Measurements from ENCODE around the gene PADI2.

Gene PADI2

DNA sequence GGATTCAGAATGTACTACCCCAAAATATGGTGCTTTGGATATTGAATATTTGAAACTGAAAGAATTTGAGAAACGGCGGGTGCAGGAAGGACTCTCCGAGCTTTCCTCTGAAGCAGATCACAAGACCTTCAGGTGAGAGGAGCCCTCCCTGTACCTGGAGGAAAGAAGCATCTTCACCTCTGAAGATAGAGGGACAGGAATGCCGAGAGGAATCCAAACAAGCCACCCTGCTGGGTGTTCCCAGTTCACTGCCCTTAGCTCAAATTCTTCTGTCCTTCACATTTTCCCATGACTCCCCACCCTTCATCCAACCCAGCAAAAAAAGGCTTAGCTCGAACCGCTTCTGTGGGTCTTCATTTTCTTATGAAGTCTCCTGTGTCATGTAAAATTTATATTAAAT is 18.2 kb upstream of the PADI2 start:
- DNase-seq, result no peak

DNA sequence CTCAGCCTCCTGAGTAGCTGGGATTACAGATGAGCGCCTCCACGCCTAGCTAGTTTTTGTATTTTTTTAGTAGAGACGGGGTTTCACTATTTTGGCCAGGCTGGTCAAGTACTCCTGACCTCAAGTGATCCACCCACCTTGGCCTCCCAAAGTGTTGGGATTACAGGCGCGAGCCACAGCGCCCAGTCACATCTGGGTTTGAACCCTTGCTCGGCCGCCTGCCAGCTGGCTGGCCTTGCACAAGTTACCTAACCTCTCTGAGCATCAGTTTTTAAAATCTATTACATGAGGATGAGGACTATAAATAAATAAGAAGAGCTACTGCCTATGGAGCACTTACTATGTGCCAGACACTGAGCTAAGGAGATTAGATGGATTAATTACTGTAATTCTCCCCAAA is 17.7 kb upstream of the PADI2 start:
- no peak for DNase-seq

DNA sequence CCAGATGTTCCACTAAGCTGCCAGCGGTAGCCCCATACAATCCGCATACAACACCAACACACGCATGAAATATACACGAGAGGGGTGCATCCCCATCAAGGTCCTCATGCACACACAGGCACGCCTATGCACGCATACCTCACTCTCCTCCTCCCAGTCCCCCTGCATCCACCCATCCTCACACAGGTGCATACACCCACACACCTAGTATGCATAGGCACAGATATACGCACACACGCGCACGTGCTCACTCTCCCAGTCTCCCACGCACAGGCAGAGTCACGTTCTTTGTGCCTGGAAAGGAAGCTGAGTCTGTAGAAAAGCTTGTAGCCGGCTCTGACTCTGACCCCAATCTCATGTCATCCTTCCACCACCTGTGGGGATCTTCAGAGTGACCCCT is 16.9 kb upstream of the PADI2 start:
- DNase-seq, result no peak

DNA sequence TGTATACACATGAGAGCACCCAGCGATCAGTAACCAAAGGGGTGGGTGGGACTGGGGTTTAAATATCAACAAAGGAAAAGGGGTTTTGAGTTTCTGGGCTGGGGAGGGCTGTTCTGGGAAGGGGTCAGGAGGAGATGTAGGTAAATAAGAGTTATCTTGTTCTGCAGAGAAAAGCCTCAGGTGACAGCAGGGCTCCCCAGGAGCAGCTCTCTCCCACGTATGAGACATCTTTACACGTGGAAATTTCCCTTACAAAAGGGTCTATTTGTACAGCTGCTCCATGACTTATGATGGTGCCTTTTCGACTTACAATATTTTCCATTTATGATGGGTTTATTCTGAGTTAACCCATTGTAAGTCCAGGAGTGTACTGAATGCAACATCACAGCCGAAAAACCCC is 16.3 kb upstream of the PADI2 start:
- DNase-seq, result no peak

DNA sequence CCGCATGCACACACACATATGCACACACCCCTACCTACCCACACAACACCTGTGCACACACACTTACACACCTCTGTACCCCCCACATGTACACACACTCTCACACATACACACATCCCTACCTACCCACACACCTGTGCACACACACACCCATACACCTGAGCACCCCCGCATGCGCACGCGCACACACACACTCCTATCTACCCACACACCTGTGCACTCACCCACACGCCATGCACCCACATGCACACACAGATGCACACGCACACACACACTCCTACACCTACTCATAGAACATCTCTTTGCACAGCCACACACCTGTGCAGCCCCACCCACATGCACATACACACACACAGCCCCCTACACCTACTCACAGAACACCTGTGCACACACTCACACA is 15.5 kb upstream of the PADI2 start:
- no peak for DNase-seq

DNA sequence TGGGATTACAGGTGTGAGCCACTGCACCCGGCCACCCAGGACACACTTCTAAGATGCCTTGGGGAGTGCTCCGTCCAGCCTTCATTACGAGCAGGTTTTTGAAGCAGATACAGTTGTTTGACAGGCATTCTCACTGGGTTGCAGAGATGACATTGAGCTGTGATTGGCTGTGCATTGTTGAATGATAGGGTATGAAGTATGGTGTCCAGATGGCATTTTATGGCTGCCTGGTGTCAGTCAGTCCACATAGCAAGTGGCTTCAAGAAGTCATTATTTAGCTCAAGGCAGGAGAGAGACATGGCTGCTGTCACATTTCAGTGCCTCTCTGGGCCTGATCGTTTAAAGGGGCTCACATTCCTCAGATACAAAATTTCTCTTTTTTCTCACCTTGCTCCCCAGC is 14.8 kb upstream of the PADI2 start:
- no peak for DNase-seq

DNA sequence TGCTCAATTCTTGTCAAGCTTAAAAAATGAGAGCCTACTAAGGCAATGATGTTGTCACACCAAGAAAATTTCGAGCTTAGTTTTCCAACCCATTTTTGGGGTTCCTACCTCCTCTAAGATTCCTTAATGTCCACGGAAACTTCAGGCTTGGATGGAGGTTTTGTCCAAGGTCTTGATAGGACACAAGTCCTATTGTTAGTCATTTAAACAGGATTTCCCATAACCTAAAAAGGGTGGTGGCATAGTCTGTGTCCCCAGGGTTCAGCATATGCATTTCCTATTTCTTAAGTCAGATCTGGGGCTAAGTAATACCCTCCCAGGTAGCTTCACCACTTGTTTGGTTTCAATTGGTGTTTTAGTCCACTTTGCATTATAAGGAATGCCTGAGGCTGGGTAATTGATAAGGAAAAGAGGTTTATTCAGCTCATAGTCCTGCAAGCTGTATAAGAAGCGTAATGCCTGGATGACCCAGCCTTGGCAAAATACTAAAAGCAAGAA is 10.9 kb upstream of the PADI2 start:
- DNase-seq, result no peak

DNA sequence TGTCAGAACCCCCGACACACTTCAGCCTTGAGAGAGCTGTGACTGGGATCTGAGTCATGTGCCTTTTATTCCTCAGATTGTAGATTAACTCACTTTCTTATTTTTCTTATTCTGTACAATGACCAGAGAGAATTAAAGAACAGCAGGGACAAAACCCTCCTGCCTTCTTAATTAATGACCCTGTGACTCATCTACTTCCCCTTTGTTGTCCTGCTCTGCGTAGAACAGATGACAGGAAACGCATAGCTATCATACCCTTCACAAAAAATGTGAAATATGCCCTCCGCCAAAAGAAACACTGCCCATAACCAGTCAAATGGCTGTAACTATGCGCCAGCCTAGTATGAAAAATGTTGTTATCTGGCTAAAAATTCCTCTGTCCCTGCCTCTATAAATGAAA is 9.1 kb upstream of the PADI2 start:
- no peak for DNase-seq

DNA sequence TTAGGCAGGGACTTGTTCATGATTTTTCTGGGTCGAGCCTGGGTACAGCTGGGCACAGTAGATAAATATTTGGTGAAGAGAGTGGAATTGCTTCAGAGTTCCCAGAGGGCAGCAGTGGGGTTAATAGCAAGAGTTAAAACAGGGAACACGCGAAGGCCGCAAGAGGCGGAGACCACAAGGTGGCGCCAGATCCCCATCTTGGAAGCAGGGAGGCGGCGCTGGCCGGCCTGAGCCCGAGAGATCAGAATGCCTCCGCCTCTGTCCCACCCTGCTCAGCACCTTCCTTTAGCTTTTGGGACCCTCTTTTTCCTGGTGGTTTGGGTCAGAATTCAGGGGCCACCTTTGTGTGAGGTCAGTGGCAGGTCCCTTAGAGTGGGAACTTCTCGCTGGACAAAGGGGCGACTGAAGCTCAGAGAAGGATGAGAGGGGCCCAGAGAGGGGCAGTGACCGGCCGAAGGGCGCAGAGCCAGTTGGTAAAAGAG is 6.5 kb upstream of the PADI2 start:
- peak; percentile 35 for DNase-seq

DNA sequence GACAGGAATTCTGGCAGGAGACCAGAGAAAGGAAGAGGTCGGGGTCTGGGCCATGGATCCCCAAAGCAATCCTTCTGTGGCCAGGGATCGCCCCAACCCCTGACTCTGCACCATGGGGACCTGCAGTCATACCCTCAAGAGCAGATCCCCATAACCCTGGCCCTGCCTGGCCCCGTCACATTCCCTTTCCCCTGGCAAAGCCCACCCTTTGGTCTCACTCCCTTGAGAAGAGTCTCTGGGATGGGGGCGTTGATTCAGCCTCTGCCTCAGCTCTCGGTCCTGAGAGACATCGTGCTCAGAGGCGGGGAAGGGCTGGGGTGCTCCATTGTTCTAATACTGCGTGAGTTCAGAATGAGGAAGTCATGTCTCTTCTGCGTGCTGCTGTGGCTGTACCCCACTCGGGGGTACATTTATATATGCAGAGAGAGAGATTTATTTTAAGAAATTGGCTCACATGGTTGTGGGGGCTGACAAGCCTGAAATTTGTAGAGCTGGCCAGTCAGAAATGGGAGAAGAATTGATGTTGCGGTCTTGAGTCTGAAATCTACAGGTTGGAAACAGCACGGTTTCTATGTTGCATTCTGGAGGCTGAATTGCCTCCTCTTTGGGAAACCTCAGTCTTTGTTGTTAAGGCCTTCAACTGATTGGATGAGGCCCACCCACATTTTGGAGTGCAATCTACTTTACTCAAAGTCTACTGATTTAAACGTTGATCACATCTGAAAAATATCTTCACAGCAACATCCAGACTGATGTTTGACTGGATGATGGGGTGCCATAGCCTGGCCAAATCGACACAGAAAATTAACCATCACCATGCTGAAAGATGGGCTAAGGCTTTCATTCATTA is 4.2 kb upstream of the PADI2 start:
- DNase-seq, result no peak

DNA sequence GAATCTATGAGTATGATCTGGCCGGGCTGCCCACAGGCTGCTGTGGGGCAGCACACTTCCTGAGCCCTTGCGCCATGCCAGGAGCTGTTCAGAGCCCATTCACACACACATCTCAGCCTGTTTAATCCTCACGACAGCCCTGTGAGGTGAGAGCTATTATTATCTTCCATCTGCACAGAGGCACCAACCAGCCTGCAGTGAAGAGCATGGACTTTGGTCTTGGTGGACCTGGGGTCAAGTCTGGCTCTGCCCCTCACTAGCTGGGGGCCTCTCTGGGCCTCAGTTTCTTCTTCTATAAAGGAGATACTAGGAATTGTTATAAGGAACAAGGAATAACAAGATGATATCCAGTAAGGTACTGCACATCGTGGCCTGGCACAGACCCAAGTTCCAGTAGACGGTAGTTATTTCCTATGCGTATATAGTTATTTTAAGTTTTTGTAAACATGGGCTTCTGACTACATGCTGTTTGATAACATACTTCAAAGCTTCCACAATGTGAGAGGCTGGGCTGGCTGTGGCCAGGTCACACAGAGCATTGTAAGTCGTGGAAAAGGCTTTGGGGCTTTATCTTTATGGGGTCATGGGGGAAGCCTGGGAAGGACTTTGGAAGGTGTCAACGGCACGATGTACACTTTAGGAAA is 3.4 kb upstream of the PADI2 start:
- peak; percentile 30 for DNase-seq

DNA sequence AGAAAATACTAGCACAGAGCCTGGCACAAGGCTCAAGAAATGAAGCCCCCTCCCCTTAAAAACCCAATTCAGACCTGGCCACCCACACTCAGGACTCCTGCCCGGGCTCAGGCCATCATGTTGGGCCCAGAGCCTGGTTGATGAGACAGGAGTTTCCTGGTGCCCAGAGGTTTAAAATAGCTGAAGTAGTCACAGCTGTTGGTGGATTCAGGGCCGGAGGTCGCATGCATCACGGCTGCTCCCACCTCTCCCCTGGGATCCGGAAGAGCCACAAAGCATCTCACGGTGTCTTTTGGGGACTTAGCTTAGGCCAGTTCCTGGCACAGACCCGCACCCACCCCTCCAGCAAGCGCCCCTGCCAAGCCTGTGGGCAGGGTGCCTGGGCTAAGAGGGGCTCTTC is 2.6 kb upstream of the PADI2 start:
- DNase-seq, result no peak

- peak; percentile 24 for DNase-seq
These were observed 1.9 kb upstream of the PADI2 start for GRCh38 chr1:17120962-17121837.

DNA sequence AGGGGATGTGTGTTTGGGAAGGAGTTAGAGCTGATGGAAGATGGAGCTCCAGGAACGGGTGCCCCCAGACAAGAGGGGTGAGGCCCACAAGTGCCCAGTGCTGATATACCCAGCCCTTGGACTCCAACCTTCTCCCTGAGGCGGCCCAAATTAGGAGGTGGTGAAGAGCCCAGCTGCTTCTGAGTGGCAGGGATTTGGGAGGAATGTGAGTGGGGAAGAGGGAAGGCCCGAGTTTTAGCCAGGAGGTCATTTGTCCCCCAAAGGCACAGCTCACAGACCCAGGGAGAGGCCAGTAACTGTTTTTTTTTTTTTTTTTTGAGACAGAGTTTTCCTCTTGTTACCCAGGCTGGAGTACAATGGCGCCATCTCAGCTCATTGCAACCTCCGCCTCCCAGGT is 1.2 kb upstream of the PADI2 start:
- no peak for DNase-seq

GRCh38 chr1:17119773-17120480 is 676 bp upstream of the PADI2 start:
- no peak for DNase-seq

DNA sequence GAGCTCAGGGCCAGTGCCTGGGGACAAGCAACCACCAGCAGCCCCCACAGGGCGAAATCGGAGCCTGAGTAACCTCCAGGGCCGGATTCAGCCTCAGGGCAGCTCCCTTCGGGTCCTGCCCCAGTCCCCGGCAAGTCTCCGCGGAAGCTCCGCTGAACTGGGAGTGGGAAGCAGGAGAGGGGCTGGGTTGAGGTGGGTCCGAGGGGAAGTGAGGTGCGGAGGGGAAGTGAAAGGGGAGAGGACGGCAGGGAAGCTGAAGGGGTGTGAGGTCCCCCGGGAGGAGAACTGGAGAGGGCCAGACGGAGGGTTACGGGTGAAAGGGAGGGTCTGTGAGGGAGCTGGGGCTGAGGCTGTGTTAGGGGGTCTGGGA is 560 bp downstream of the PADI2 start:
- DNase-seq, result no peak

- no peak for DNase-seq
These were observed 983 bp downstream of the PADI2 start for GRCh38 chr1:17118268-17118667.

GRCh38 chr1:17117451-17118265 is 1.6 kb downstream of the PADI2 start:
- DNase-seq, result no peak

GRCh38 chr1:17116643-17117042 is 2.6 kb downstream of the PADI2 start:
- no peak for DNase-seq

DNA sequence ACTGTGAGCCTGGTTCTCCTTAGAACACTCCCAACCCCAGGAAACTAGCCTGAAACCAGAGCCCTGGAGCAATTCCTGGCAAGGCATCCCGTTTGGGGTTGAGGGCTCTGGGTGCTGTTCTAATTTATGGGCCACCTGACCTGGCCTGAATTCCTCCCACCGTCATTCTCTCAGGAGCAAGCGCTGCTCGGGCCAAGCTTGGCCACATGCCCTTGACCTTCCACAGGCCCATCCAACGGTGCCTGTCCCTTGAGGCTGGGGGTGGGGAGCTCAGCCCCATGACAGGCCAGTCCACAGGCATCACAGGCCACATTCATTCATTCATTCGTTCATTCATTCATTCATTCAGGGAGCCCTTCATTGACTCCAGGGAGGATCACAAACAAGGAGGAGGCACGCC is 5.3 kb downstream of the PADI2 start:
- DNase-seq, result no peak

DNA sequence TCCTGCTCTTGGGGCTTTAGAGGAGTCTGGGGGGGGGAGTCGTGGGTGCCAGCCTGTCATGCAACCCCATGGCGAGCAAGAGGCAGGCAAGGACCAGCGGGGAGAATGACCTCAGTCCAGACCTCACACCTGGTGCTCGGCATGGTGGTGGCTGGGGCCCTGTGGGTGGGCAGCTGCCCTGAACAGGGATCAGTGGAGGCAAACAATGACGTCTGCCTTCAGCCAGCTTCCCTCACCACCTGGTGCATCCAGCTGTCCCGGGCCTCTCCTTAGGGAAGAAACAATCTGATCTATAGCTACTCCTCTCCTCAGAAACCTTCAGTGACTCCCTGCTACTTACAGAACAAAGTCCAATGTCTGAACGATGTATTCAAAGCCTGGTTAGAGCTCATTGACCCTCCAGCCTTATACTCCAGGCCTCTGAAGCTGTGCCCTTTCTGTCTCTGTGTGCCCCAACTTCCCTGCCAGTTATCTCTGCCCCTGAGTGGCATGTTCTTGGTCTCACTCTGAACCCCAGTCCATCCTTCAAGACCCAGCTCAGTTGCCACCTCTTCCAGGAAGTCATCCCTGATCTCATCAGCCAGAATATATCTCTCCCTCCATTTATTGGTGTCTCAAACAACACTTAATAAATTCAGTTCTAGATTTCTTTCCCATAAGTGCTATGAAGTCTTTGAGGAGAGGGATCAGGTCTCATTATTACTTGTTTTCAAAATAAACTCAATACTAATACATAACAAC is 6.6 kb downstream of the PADI2 start:
- peak; percentile 36 for DNase-seq

Data from DMS 273 treated with DMSO at 0.1 percent for 48 hours (cell line).